ENCODE results near the gene PKIG. TPM values are rescaled to one million over a fixed set of nuclear protein-coding genes. Genes with fewer than 3 reads are reported as not detected.

The PKIG gene
- total RNA-seq, 1 experiment from 2014 or later: 66.3 TPM

- in situ Hi-C loops (cut with HindIII; ENCODE audit: low pct_unique_long_range_greater_than_20kb, low sequenced_read_pairs): no loop called here
- intact Hi-C loops (cut with micrococcal nuclease; ENCODE audit: unreplicated experiment): no loop called here
- BruUV-seq (replicated peaks): no TSS peak
- H3K36me3 ChIP-seq (ENCODE audit: control insufficient read depth, insufficient read depth, low read length): no peaks in the 10 kb centered on the region; the same call in 1 of the 2 replicates
- ChIA-PET CTCF (no interaction called here), POLR2A (no interaction called here)
- peak overlapping the region; percentile 72 to 84 for H3K4me3 ChIP-seq (ENCODE audit: low read depth in 2 of 2, low read length in 2 of 2)
- no peaks in the 10 kb centered on the region for H3K27me3 ChIP-seq (ENCODE audit: control insufficient read depth, insufficient read depth, low read length)
- ATAC-seq (no peak), DNase-seq (ENCODE audit: low read depth, low spot score) (no peak)
- no peaks in the 10 kb centered on the region for H3K9me3 ChIP-seq (ENCODE audit: control insufficient read depth, insufficient read depth, low read depth, low read length)
- TF ChIP-seq REST (IDR thresholded peaks at IDR 0.05; ENCODE audit: insufficient read depth in 1 of 2, low read depth in 2 of 2, low read length in 1 of 2) (no peak), POLR2AphosphoS5 (IDR thresholded peaks at IDR 0.05; ENCODE audit: low read depth, low read length) (no peak), TCF7L2 (IDR thresholded peaks at IDR 0.05; ENCODE audit: low read depth, low read length) (no peak), SIN3A (IDR thresholded peaks at IDR 0.05; ENCODE audit: borderline replicate concordance, insufficient read depth, low read depth, low read length) (no peak)
- TF ChIP-seq, protein P1, sequence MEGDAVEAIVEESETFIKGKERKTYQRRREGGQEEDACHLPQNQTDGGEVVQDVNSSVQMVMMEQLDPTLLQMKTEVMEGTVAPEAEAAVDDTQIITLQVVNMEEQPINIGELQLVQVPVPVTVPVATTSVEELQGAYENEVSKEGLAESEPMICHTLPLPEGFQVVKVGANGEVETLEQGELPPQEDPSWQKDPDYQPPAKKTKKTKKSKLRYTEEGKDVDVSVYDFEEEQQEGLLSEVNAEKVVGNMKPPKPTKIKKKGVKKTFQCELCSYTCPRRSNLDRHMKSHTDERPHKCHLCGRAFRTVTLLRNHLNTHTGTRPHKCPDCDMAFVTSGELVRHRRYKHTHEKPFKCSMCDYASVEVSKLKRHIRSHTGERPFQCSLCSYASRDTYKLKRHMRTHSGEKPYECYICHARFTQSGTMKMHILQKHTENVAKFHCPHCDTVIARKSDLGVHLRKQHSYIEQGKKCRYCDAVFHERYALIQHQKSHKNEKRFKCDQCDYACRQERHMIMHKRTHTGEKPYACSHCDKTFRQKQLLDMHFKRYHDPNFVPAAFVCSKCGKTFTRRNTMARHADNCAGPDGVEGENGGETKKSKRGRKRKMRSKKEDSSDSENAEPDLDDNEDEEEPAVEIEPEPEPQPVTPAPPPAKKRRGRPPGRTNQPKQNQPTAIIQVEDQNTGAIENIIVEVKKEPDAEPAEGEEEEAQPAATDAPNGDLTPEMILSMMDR (IDR thresholded peaks at IDR 0.05): no peak
- H3K27ac ChIP-seq (ENCODE audit: low read length): no peak overlapping the region
- peaks cover 25% of the 10 kb centered on the region for H3K4me1 ChIP-seq (ENCODE audit: control insufficient read depth, insufficient read depth, low read length)
Observed at GRCh38 chr20:44649976-44650375, 67.6 kb downstream of the PKIG start.

DNA sequence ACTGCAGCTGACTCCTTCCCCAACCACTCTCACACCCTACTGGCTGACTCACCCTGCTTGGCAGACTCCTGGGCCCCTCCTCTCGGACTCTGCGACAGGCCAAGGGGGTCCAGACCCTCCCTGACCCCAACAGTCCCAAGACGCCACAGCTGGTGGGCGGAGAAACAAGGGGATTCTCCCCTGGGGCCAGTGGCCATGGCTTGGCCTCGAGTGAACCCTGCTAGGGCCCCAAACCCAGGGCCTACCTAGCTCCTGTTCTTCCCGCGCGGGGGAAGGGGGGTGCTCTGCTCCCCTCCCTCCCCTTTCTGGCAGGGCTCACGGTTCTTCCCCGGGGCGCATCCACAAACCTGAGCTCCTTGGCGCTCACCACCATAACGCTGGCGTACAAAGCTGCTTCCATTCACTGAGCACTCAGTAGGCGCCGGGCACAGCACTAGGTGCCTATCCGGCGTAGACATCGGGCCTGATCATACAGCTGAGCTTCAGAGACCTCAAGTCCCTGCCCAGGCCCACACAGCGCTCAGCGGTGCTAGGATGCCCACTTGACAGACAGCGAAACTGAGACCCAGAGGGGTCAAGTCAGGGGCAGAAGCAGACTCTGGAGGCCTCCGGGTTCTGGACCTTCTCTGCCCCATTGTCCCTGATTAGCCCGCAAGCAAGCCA, 68.5 kb downstream of the PKIG start:
- peak; percentile 65 for ATAC-seq

More for the DNA sequence above, 68.5 kb downstream of the PKIG start:
- ChIA-PET CTCF (no interaction called here), POLR2A (interaction anchor here (0.6 kb wide), 1 partner anchor 18 kb away, joined by 4 read pairs; no protein-coding TSS in a partner anchor)
- intact Hi-C loops (cut with micrococcal nuclease; ENCODE audit: unreplicated experiment): no loop called here
- Histone ChIP-seq H3K27ac (ENCODE audit: low read length) (peak overlapping the region; percentile 76), H3K4me3 (ENCODE audit: low read depth in 2 of 2, low read length in 2 of 2) (peak overlapping the region; percentile 72 to 84), H3K4me1 (ENCODE audit: control insufficient read depth, insufficient read depth, low read length) (peaks cover 21% of the 10 kb centered on the region), H3K36me3 (ENCODE audit: control insufficient read depth, insufficient read depth, low read length) (no peaks in the 10 kb centered on the region; the same call in 1 of the 2 replicates), H3K27me3 (ENCODE audit: control insufficient read depth, insufficient read depth, low read length) (no peaks in the 10 kb centered on the region), H3K9me3 (ENCODE audit: control insufficient read depth, insufficient read depth, low read depth, low read length) (no peaks in the 10 kb centered on the region)
- no peak for DNase-seq (ENCODE audit: low read depth, low spot score)
- TF ChIP-seq POLR2AphosphoS5 (IDR thresholded peaks at IDR 0.05; ENCODE audit: low read depth, low read length): no peak
- TF ChIP-seq, protein P1 (IDR thresholded peaks at IDR 0.05): no peak
- no peak for TF ChIP-seq TCF7L2 (IDR thresholded peaks at IDR 0.05; ENCODE audit: low read depth, low read length)
- no peak for TF ChIP-seq REST (IDR thresholded peaks at IDR 0.05; ENCODE audit: insufficient read depth in 1 of 2, low read depth in 2 of 2, low read length in 1 of 2)
- no peak; the same call in 1 of the 2 replicates for TF ChIP-seq SIN3A (IDR thresholded peaks at IDR 0.05; ENCODE audit: borderline replicate concordance, insufficient read depth, low read depth, low read length)
- BruUV-seq (replicated peaks): no TSS peak
- in situ Hi-C loops (cut with HindIII; ENCODE audit: low pct_unique_long_range_greater_than_20kb, low sequenced_read_pairs): no loop called here

Measured in Panc1 (cell line).